CD4-positive, alpha-beta memory T cell (primary cell): ENCODE measurements around the gene ELL2. TPM values are rescaled to one million over a fixed set of nuclear protein-coding genes. Genes with fewer than 3 reads are reported as not detected.

Experiments
- CTCF ChIA-PET: fragments of 350-600 bp; sonication (Branson Sonifier 250); formaldehyde crosslinking; loops from one replicate; lab custom pipeline; 2021; ENCODE audit warnings: inconsistent platforms; ENCODE audit not compliant: partially characterized antibody; lab: Charles Lee
- POLR2A ChIA-PET: fragments of 350-600 bp; sonication (Branson Sonifier 250); formaldehyde crosslinking; loops from one replicate; lab custom pipeline; 2021; ENCODE audit not compliant: partially characterized antibody; lab: Charles Lee
- DNase-seq, 5 donors: peaks; one replicate each; pipeline versions ENCODE4 v3.0.0 to v3.0.0-alpha.2; 2020 to 2022; ENCODE audit warnings: mixed read lengths in 1 of 5
- H3K27ac ChIP-seq: one replicate; pipeline ENCODE4 v1.7.0; 2013; ENCODE audit warnings: low read depth, low read length
- H3K27me3 ChIP-seq: 2 replicates; pipeline ENCODE4 v1.7.0; 2013; ENCODE audit warnings: mild to moderate bottlenecking, low read length, moderate library complexity; ENCODE audit not compliant: insufficient read depth
- H3K36me3 ChIP-seq: 2 replicates; pipeline ENCODE4 v1.7.0; 2013; ENCODE audit warnings: mild to moderate bottlenecking, low read length, moderate library complexity; ENCODE audit not compliant: insufficient read depth
- H3K4me1 ChIP-seq: 2 replicates; pipeline ENCODE4 v1.7.0; 2013; ENCODE audit warnings: mild to moderate bottlenecking, low read length, moderate library complexity; ENCODE audit not compliant: insufficient read depth
- H3K4me3 ChIP-seq, 2 donors: one replicate each; pipeline ENCODE4 v1.7.0; 2013; ENCODE audit warnings: low read length in 2 of 2, mild to moderate bottlenecking in 1 of 2
- H3K9me3 ChIP-seq, 2 donors: one replicate each; pipeline ENCODE4 v1.7.0; 2013; ENCODE audit warnings: low read length in 2 of 2, control low read depth in 1 of 2; ENCODE audit not compliant: control insufficient read depth in 1 of 2
- H3K27ac Mint-ChIP-seq, 7 donors: one replicate each; pipeline ENCODE4 v1.8.0; 2020 to 2021; ENCODE audit warnings: mixed read lengths in 7 of 7, mild to moderate bottlenecking in 6 of 7, inconsistent platforms in 3 of 7, moderate library complexity in 3 of 7
- H3K27me3 Mint-ChIP-seq, 2 donors: one replicate each; pipeline ENCODE4 v1.8.0; 2020 to 2021; ENCODE audit warnings: mixed read lengths in 2 of 2
- H3K36me3 Mint-ChIP-seq, 2 donors: one replicate each; pipeline ENCODE4 v1.8.0; 2020 to 2021; ENCODE audit warnings: mixed read lengths in 2 of 2, inconsistent platforms in 1 of 2, mild to moderate bottlenecking in 1 of 2
- H3K4me1 Mint-ChIP-seq, 4 donors: one replicate each; pipeline ENCODE4 v1.8.0; 2020 to 2021; ENCODE audit warnings: mixed read lengths in 4 of 4, mild to moderate bottlenecking in 1 of 4
- H3K4me3 Mint-ChIP-seq, 8 donors: one replicate each; pipeline ENCODE4 v1.8.0; 2020 to 2021; ENCODE audit warnings: mixed read lengths in 8 of 8, mild to moderate bottlenecking in 7 of 8, moderate library complexity in 6 of 8, inconsistent platforms in 3 of 8
- H3K9me3 Mint-ChIP-seq, 8 donors: one replicate each; pipeline ENCODE4 v1.8.0; 2020 to 2021; ENCODE audit warnings: mixed read lengths in 8 of 8, mild to moderate bottlenecking in 5 of 8, inconsistent platforms in 3 of 8, moderate library complexity in 1 of 8
- intact Hi-C: fragments of 100-400 bp; cut with micrococcal nuclease; formaldehyde crosslinking; loops from one replicate; pipeline ENCODE4 v1.15.1; 2023
- polyA plus RNA-seq, 2 donors: library from polyadenylated mRNA; unstranded; fragments of 300-500 nt; fragmentation: Illumina TruSeq; gene quantifications; one replicate each; pipeline ENCODE4 v1.2.3, GENCODE V29; 2021
- total RNA-seq, 2 experiments: library from RNA; stranded (reverse); gene quantifications; one replicate each; pipeline ENCODE4 v1.2.3, GENCODE V29; 2021

The ELL2 gene
- total and polyA plus RNA-seq, 4 experiments from 2014 or later: 2.8 to 15.6 (median 9.3) TPM

GRCh38 chr5:95969055-95969454, 7.4 kb upstream of the ELL2 start:
- Mint-ChIP-seq H3K36me3 (no peaks in the 10 kb centered on the region), H3K4me3 (no peak overlapping the region), H3K4me1 (no peaks in the 10 kb centered on the region), H3K27me3 (peaks cover 2% of the 10 kb centered on the region in 2 donors), H3K9me3 (peaks cover 0 to 7% (median 0%) of the 10 kb centered on the region in 8 donors), H3K27ac (no peak overlapping the region)
- intact Hi-C loops: loop anchor here (10.0 kb wide), 2 partner anchors 184 to 636 kb away; no protein-coding TSS in a partner anchor
- Histone ChIP-seq H3K27ac (no peak overlapping the region), H3K4me3 (no peak overlapping the region), H3K9me3 (no peaks in the 10 kb centered on the region), H3K4me1 (no peaks in the 10 kb centered on the region), H3K27me3 (no peaks in the 10 kb centered on the region), H3K36me3 (no peaks in the 10 kb centered on the region)
- ChIA-PET CTCF (interaction anchor here (0.8 kb wide), 1 partner anchor 367 kb away, joined by 3 read pairs; no protein-coding TSS in a partner anchor), POLR2A (no interaction called here)
- no peak for DNase-seq

GRCh38 chr5:95967236-95967635, 5.6 kb upstream of the ELL2 start:
- Histone ChIP-seq H3K27me3 (no peaks in the 10 kb centered on the region), H3K27ac (no peak overlapping the region), H3K9me3 (no peaks in the 10 kb centered on the region), H3K4me3 (no peak overlapping the region), H3K4me1 (peaks cover 7% of the 10 kb centered on the region), H3K36me3 (no peaks in the 10 kb centered on the region)
- Mint-ChIP-seq H3K36me3 (no peaks in the 10 kb centered on the region), H3K4me1 (peaks cover 5 to 11% (median 7%) of the 10 kb centered on the region in 4 donors), H3K9me3 (peaks cover 0 to 7% (median 0%) of the 10 kb centered on the region in 8 donors), H3K27me3 (no peaks in the 10 kb centered on the region), H3K27ac (no peak overlapping the region), H3K4me3 (no peak overlapping the region)
- DNase-seq: no peak
- intact Hi-C loops: loop anchor here (10.0 kb wide), 2 partner anchors 182 to 638 kb away; no protein-coding TSS in a partner anchor
- CTCF ChIA-PET: no interaction called here
- POLR2A ChIA-PET: no interaction called here

GRCh38 chr5:95966005-95966404, 4.4 kb upstream of the ELL2 start:
- H3K36me3 ChIP-seq: no peaks in the 10 kb centered on the region
- Mint-ChIP-seq H3K36me3 (peaks cover 0 to 8% of the 10 kb centered on the region in 2 donors), H3K4me1 (peaks cover 8 to 16% (median 12%) of the 10 kb centered on the region in 4 donors), H3K9me3 (peaks cover 0 to 7% (median 0%) of the 10 kb centered on the region in 8 donors), H3K27ac (no peak overlapping the region), H3K27me3 (peaks cover 0 to 3% of the 10 kb centered on the region in 2 donors), H3K4me3 (no peak overlapping the region)
- H3K4me1 ChIP-seq: peaks cover 7% of the 10 kb centered on the region
- intact Hi-C loops: loop anchor here (10.0 kb wide), 2 partner anchors 181 to 639 kb away; no protein-coding TSS in a partner anchor
- no peak overlapping the region for H3K27ac ChIP-seq
- no peak for DNase-seq
- POLR2A ChIA-PET: no interaction called here
- no peak overlapping the region for H3K4me3 ChIP-seq
- H3K27me3 ChIP-seq: no peaks in the 10 kb centered on the region
- CTCF ChIA-PET: no interaction called here
- H3K9me3 ChIP-seq: no peaks in the 10 kb centered on the region

- DNase-seq: no peak
- POLR2A ChIA-PET: interaction anchor here (3.8 kb wide), 1 partner anchor 94 kb away, joined by 19 read pairs; no protein-coding TSS in a partner anchor
- no peak overlapping the region for H3K4me3 Mint-ChIP-seq
- intact Hi-C loops: loop anchor here (2.0 to 10.0 kb wide), 7 partner anchors 95 to 698 kb away; partner anchors contain the start of genes CAST, GPR150 and RFESD
- H3K36me3 Mint-ChIP-seq: peaks cover 0 to 12% of the 10 kb centered on the region in 2 donors
- no peak overlapping the region for H3K27ac ChIP-seq
- H3K27ac Mint-ChIP-seq: peak overlapping the region in 3 of 7 donors; percentile 9 to 74 (median 66)
- H3K4me3 ChIP-seq: no peak overlapping the region
- peaks cover 24% of the 10 kb centered on the region for H3K4me1 ChIP-seq
- peaks cover 0 to 2% (median 0%) of the 10 kb centered on the region in 8 donors for H3K9me3 Mint-ChIP-seq
- CTCF ChIA-PET: interaction anchor here (0.7 to 2.6 kb wide), 4 partner anchors 10 to 120 kb away, joined by 3 to 6 read pairs (median 4); no protein-coding TSS in a partner anchor
- no peaks in the 10 kb centered on the region for H3K9me3 ChIP-seq
- H3K4me1 Mint-ChIP-seq: peaks cover 24 to 38% (median 32%) of the 10 kb centered on the region in 4 donors
- peaks cover 0 to 3% of the 10 kb centered on the region in 2 donors for H3K27me3 Mint-ChIP-seq
- no peaks in the 10 kb centered on the region for H3K27me3 ChIP-seq
- no peaks in the 10 kb centered on the region for H3K36me3 ChIP-seq
These were observed 2.2 kb upstream of the ELL2 start for GRCh38 chr5:95963650-95964410.

GRCh38 chr5:95962785-95963184, 1.1 kb upstream of the ELL2 start:
- Histone ChIP-seq H3K36me3 (no peaks in the 10 kb centered on the region), H3K4me1 (peaks cover 29% of the 10 kb centered on the region), H3K9me3 (no peaks in the 10 kb centered on the region), H3K27ac (peak overlapping the region; percentile 83), H3K27me3 (no peaks in the 10 kb centered on the region), H3K4me3 (peak overlapping the region in 1 of 2 donors; percentile 81)
- ChIA-PET POLR2A (interaction anchor here (3.8 kb wide), 1 partner anchor 93 kb away, joined by 19 read pairs; no protein-coding TSS in a partner anchor), CTCF (interaction anchor here (0.7 to 2.6 kb wide), 6 partner anchors 9 to 299 kb away, joined by 3 to 7 read pairs (median 4); no protein-coding TSS in a partner anchor)
- peak in 1 of 5 donors; percentile 46 for DNase-seq
- peaks cover 0 to 3% of the 10 kb centered on the region in 2 donors for H3K27me3 Mint-ChIP-seq
- H3K36me3 Mint-ChIP-seq: peaks cover 0 to 12% of the 10 kb centered on the region in 2 donors
- peak overlapping the region; percentile 98 to 99 (median 99) for H3K27ac Mint-ChIP-seq
- peaks cover 24 to 45% (median 38%) of the 10 kb centered on the region in 4 donors for H3K4me1 Mint-ChIP-seq
- intact Hi-C loops: loop anchor here (2.0 to 10.0 kb wide), 7 partner anchors 94 to 700 kb away; partner anchors contain the start of genes CAST, GPR150 and RFESD
- H3K9me3 Mint-ChIP-seq: peaks cover 0 to 2% (median 0%) of the 10 kb centered on the region in 8 donors
- H3K4me3 Mint-ChIP-seq: peak overlapping the region; percentile 88 to 95 (median 94)

- Histone ChIP-seq H3K27me3 (no peaks in the 10 kb centered on the region), H3K27ac (peak overlapping the region; percentile 83), H3K9me3 (no peaks in the 10 kb centered on the region), H3K4me1 (peaks cover 29% of the 10 kb centered on the region), H3K36me3 (no peaks in the 10 kb centered on the region), H3K4me3 (peak overlapping the region; percentile 70 to 81)
- peak overlapping the region; percentile 98 to 99 (median 99) for H3K27ac Mint-ChIP-seq
- intact Hi-C loops: loop anchor here (2.0 to 10.0 kb wide), 7 partner anchors 94 to 700 kb away; partner anchors contain the start of genes CAST, GPR150 and RFESD
- CTCF ChIA-PET: interaction anchor here (0.9 to 2.6 kb wide), 5 partner anchors 9 to 298 kb away, joined by 3 to 7 read pairs (median 5); no protein-coding TSS in a partner anchor
- H3K4me1 Mint-ChIP-seq: peaks cover 24 to 47% (median 38%) of the 10 kb centered on the region in 4 donors
- H3K4me3 Mint-ChIP-seq: peak overlapping the region; percentile 88 to 95 (median 94)
- no peak for DNase-seq
- H3K36me3 Mint-ChIP-seq: peaks cover 0 to 12% of the 10 kb centered on the region in 2 donors
- peaks cover 0 to 3% of the 10 kb centered on the region in 2 donors for H3K27me3 Mint-ChIP-seq
- peaks cover 0 to 2% (median 0%) of the 10 kb centered on the region in 8 donors for H3K9me3 Mint-ChIP-seq
- POLR2A ChIA-PET: interaction anchor here (1.7 to 3.8 kb wide), 2 partner anchors 93 to 127 kb away, joined by 5 to 19 read pairs; no protein-coding TSS in a partner anchor
These were observed 773 bp upstream of the ELL2 start for GRCh38 chr5:95962475-95962773.
